DND-41 (cell line): ENCODE results near the gene MAL.

ENCODE experiments used
- ATAC-seq: fragments of 200-7000 bp; cut with Tn5 transposase; 3 replicates; pipeline ENCODE4 v1.9.1; 2021; ENCODE audit warnings: low read depth; ENCODE audit not compliant: insufficient read depth
- DNase-seq: peaks from one replicate; pipeline ENCODE4 v3.0.0-alpha.2; 2020
- H2AFZ ChIP-seq: 2 replicates; pipeline ENCODE4 v1.6.0; 2012; ENCODE audit warnings: low read depth, low read length
- H3K27ac ChIP-seq: 2 replicates; pipeline ENCODE4 v1.5.1; 2012; ENCODE audit warnings: low read length, inconsistent platforms
- H3K27me3 ChIP-seq: fragments of 200-600 bp; sonication (generic); 2 replicates; pipeline ENCODE4 v1.6.0; 2012; ENCODE audit warnings: low read length, mild to moderate bottlenecking, inconsistent platforms; ENCODE audit not compliant: insufficient read depth, poor library complexity
- H3K36me3 ChIP-seq: 2 replicates; pipeline ENCODE4 v1.5.1; 2012; ENCODE audit warnings: low read length, inconsistent platforms; ENCODE audit not compliant: insufficient read depth
- H3K4me1 ChIP-seq: 2 replicates; pipeline ENCODE4 v1.5.1; 2012; ENCODE audit warnings: mild to moderate bottlenecking, low read length; ENCODE audit not compliant: insufficient read depth
- H3K4me2 ChIP-seq: 2 replicates; pipeline ENCODE4 v1.6.0; 2012; ENCODE audit warnings: mild to moderate bottlenecking, moderate library complexity, low read length, inconsistent platforms; ENCODE audit not compliant: insufficient read depth
- H3K4me3 ChIP-seq, 2 experiments: fragments of 200-600 bp in 1 of 2; shearing (Covaris generic) in 1 of 2; 2 replicates each; pipeline ENCODE4 v1.5.1; 2012 to 2016; ENCODE audit warnings: inconsistent platforms in 2 of 2, low read length in 2 of 2, mild to moderate bottlenecking in 2 of 2, low read depth in 1 of 2, moderate library complexity in 1 of 2
- H3K79me2 ChIP-seq: 2 replicates; pipeline ENCODE4 v1.6.0; 2012; ENCODE audit warnings: low read length, inconsistent platforms; ENCODE audit not compliant: insufficient read depth
- H3K9ac ChIP-seq: 2 replicates; pipeline ENCODE4 v1.6.0; 2012; ENCODE audit warnings: low read depth, mild to moderate bottlenecking, inconsistent platforms, low read length, moderate library complexity
- H3K9me3 ChIP-seq: 2 replicates; pipeline ENCODE4 v1.5.1; 2012; ENCODE audit warnings: low read length, moderate library complexity, mild to moderate bottlenecking, inconsistent platforms; ENCODE audit not compliant: insufficient read depth, severe bottlenecking
- H4K20me1 ChIP-seq: 2 replicates; pipeline ENCODE4 v1.6.0; 2012; ENCODE audit warnings: low read length; ENCODE audit not compliant: insufficient read depth
- CTCF ChIP-seq: IDR thresholded peaks from 2 replicates; pipeline ENCODE4 v1.5.1; 2012; ENCODE audit warnings: borderline replicate concordance, low read length, moderate library complexity, mild to moderate bottlenecking; ENCODE audit not compliant: poor library complexity, severe bottlenecking; ENCODE audit errors: extremely low read depth
- EZH2 ChIP-seq: IDR thresholded peaks from 3 replicates; pipeline ENCODE4 v1.6.1; 2012; ENCODE audit warnings: borderline replicate concordance, low read depth, mild to moderate bottlenecking, moderate library complexity, low read length, inconsistent platforms; ENCODE audit not compliant: severe bottlenecking

The MAL gene

GRCh38 chr2:95046371-95047112, 21.0 kb downstream of the MAL start:
- TF ChIP-seq CTCF (no peak), EZH2 (no peak)
- Histone ChIP-seq H3K4me2 (no peak overlapping the region), H4K20me1 (no peaks in the 10 kb centered on the region)

GRCh38 chr2:95047629-95048510, 22.4 kb downstream of the MAL start:
- H3K36me3 ChIP-seq, result peaks cover 60% of the 10 kb centered on the region
- no peak for TF ChIP-seq CTCF
- no peak for DNase-seq
- no peaks in the 10 kb centered on the region for H4K20me1 ChIP-seq
- H3K79me2 ChIP-seq, result peaks cover under 1% of the 10 kb centered on the region; the same call in 1 of the 2 replicates
- no peaks in the 10 kb centered on the region for H3K4me1 ChIP-seq
- no peak for ATAC-seq
- H3K4me2 ChIP-seq, result no peak overlapping the region
- no peak overlapping the region for H3K4me3 ChIP-seq
- no peak overlapping the region for H2AFZ ChIP-seq
- H3K9me3 ChIP-seq, result no peaks in the 10 kb centered on the region
- no peak overlapping the region for H3K27ac ChIP-seq
- no peaks in the 10 kb centered on the region for H3K27me3 ChIP-seq
- no peak overlapping the region for H3K9ac ChIP-seq

More at GRCh38 chr2:95046371-95047112, 21.0 kb downstream of the MAL start:
- peaks cover 5% of the 10 kb centered on the region; the same call in 1 of the 2 replicates for H3K79me2 ChIP-seq
- peaks cover 56% of the 10 kb centered on the region for H3K36me3 ChIP-seq
- DNase-seq (no peak), ATAC-seq (no peak)
- no peak overlapping the region for H2AFZ ChIP-seq
- no peaks in the 10 kb centered on the region for H3K27me3 ChIP-seq
- H3K4me3 ChIP-seq, result no peak overlapping the region
- H3K4me1 ChIP-seq, result no peaks in the 10 kb centered on the region
- H3K9ac ChIP-seq, result no peak overlapping the region
- H3K9me3 ChIP-seq, result no peaks in the 10 kb centered on the region
- H3K27ac ChIP-seq, result no peak overlapping the region

GRCh38 chr2:95048825-95049682, 23.5 kb downstream of the MAL start:
- Histone ChIP-seq H2AFZ (no peak overlapping the region), H3K9me3 (no peaks in the 10 kb centered on the region), H3K9ac (no peak overlapping the region), H3K4me2 (no peak overlapping the region), H3K36me3 (peaks cover 60% of the 10 kb centered on the region), H3K4me1 (no peaks in the 10 kb centered on the region), H3K27ac (no peak overlapping the region), H3K4me3 (no peak overlapping the region), H4K20me1 (no peaks in the 10 kb centered on the region), H3K27me3 (no peaks in the 10 kb centered on the region), H3K79me2 (no peaks in the 10 kb centered on the region)
- DNase-seq, result no peak
- TF ChIP-seq CTCF (no peak), EZH2 (no peak)
- no peak for ATAC-seq
